ENCODE results near the gene PDE2A. TPM values are rescaled to one million over a fixed set of nuclear protein-coding genes. Genes with fewer than 3 reads are reported as not detected.

PDE2A gene
- total RNA-seq, 1 experiment from 2014 or later, result 0.58 TPM

DNA sequence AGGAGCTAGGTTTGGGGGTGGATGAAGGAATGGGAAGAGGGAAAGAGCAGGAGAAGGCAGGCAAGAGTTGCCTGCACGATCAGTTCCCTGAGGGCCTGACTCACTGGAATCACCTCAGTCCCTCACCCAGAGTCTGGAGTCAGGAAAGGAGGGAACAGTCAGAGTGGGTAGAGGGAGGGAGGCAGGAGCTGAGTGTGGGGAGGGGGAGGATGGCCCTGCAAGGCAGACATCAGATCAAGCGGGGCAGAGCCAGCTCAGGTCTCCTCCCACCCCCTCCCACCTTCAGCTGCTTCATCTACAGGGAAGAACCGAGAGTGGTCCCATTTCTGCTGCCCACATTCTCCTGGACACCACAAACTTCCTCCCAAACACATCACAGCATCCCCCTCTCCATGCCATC lies 58.9 kb downstream of the PDE2A start:
- ChIA-PET CTCF (interaction anchor here (0.6 kb wide), 1 partner anchor 136 kb away, joined by 3 read pairs; no protein-coding TSS in a partner anchor), POLR2A (ENCODE audit: low non-redundant PET) (no interaction called here)
- H3K4me3 ChIP-seq (ENCODE audit: low read depth, low read length, poor library complexity, severe bottlenecking), result no peak overlapping the region
- intact Hi-C loops (cut with micrococcal nuclease; ENCODE audit: unreplicated experiment), result no loop called here
- H3K4me1 ChIP-seq (ENCODE audit: insufficient read depth, low read length, poor library complexity, severe bottlenecking), result no peaks in the 10 kb centered on the region
- H3K27me3 ChIP-seq (replicated peaks; ENCODE audit: insufficient read depth, low read depth, low read length, poor library complexity), result no peaks in the 10 kb centered on the region
- no peaks in the 10 kb centered on the region for H3K36me3 ChIP-seq (ENCODE audit: insufficient read depth, low read length, poor library complexity, severe bottlenecking)
- H3K27ac ChIP-seq (ENCODE audit: low read depth, low read length, poor library complexity, severe bottlenecking), result no peak overlapping the region
- H3K9me3 ChIP-seq (ENCODE audit: low read depth, low read length, poor library complexity, severe bottlenecking), result no peaks in the 10 kb centered on the region
- no TSS peak for BruUV-seq (replicated peaks)
- TF ChIP-seq EZH2 (IDR thresholded peaks at IDR 0.05; ENCODE audit: borderline replicate concordance, low read depth, low read length, poor library complexity, severe bottlenecking), result no peak
- TF ChIP-seq, protein P1, sequence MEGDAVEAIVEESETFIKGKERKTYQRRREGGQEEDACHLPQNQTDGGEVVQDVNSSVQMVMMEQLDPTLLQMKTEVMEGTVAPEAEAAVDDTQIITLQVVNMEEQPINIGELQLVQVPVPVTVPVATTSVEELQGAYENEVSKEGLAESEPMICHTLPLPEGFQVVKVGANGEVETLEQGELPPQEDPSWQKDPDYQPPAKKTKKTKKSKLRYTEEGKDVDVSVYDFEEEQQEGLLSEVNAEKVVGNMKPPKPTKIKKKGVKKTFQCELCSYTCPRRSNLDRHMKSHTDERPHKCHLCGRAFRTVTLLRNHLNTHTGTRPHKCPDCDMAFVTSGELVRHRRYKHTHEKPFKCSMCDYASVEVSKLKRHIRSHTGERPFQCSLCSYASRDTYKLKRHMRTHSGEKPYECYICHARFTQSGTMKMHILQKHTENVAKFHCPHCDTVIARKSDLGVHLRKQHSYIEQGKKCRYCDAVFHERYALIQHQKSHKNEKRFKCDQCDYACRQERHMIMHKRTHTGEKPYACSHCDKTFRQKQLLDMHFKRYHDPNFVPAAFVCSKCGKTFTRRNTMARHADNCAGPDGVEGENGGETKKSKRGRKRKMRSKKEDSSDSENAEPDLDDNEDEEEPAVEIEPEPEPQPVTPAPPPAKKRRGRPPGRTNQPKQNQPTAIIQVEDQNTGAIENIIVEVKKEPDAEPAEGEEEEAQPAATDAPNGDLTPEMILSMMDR (conservative IDR thresholded peaks at IDR 0.05; ENCODE audit: low read depth, low read length), result no peak
- no peak for DNase-seq (ENCODE audit: low spot score)

DNA sequence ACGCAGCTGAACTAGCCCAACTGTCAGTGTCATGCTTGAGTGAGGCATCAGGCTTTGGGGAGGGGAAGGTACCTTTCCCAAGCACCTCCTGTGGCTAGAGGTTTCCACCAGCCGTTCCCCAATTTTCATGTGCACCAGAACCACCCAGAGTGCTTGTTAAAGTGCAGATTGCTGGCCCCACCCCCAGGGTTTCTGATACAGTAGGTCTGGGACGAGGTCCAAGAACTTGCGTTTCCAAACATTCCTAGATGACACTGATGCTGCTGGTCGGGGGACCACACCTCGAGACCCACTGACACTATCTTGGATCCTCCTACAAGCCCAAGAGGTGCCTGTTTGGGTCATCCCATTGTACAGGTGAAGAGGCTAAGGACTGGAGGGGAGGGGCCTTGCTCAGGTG lies 59.8 kb downstream of the PDE2A start:
- Histone ChIP-seq H3K27me3 (replicated peaks; ENCODE audit: insufficient read depth, low read depth, low read length, poor library complexity) (no peaks in the 10 kb centered on the region), H3K36me3 (ENCODE audit: insufficient read depth, low read length, poor library complexity, severe bottlenecking) (no peaks in the 10 kb centered on the region), H3K27ac (ENCODE audit: low read depth, low read length, poor library complexity, severe bottlenecking) (no peak overlapping the region), H3K4me1 (ENCODE audit: insufficient read depth, low read length, poor library complexity, severe bottlenecking) (no peaks in the 10 kb centered on the region), H3K4me3 (ENCODE audit: low read depth, low read length, poor library complexity, severe bottlenecking) (no peak overlapping the region), H3K9me3 (ENCODE audit: low read depth, low read length, poor library complexity, severe bottlenecking) (no peaks in the 10 kb centered on the region)
- ChIA-PET POLR2A (ENCODE audit: low non-redundant PET) (no interaction called here), CTCF (no interaction called here)
- intact Hi-C loops (cut with micrococcal nuclease; ENCODE audit: unreplicated experiment), result no loop called here
- DNase-seq (ENCODE audit: low spot score), result peak; percentile 24
- no peak for TF ChIP-seq EZH2 (IDR thresholded peaks at IDR 0.05; ENCODE audit: borderline replicate concordance, low read depth, low read length, poor library complexity, severe bottlenecking)
- TF ChIP-seq, protein P1 (conservative IDR thresholded peaks at IDR 0.05; ENCODE audit: low read depth, low read length), result no peak
- no TSS peak for BruUV-seq (replicated peaks)

DNA sequence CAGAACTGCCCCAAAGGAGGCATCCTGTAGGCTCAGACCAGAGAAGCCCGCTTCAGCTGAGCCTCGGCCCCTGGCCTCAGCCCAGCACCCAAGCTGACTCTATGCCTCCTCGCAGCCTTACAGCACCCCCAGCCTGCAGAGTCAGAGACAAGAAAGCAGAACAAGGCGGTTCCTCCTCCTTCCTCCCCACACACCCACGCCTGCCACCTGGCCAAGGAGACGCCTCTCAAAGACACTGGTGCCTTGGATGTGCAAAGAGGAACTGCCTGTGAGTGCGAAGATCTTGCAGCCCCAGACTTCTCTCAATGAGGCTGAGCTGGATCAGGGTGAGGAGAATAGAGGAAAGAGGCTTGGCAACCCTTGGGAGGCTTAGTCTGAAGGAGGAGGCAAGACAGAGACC lies 60.2 kb downstream of the PDE2A start:
- no peaks in the 10 kb centered on the region for H3K27me3 ChIP-seq (replicated peaks; ENCODE audit: insufficient read depth, low read depth, low read length, poor library complexity)
- ChIA-PET POLR2A (ENCODE audit: low non-redundant PET) (no interaction called here), CTCF (no interaction called here)
- intact Hi-C loops (cut with micrococcal nuclease; ENCODE audit: unreplicated experiment), result no loop called here
- no peaks in the 10 kb centered on the region for H3K9me3 ChIP-seq (ENCODE audit: low read depth, low read length, poor library complexity, severe bottlenecking)
- H3K36me3 ChIP-seq (ENCODE audit: insufficient read depth, low read length, poor library complexity, severe bottlenecking), result no peaks in the 10 kb centered on the region
- TF ChIP-seq, protein P1 (conservative IDR thresholded peaks at IDR 0.05; ENCODE audit: low read depth, low read length), result no peak
- no peak for DNase-seq (ENCODE audit: low spot score)
- H3K27ac ChIP-seq (ENCODE audit: low read depth, low read length, poor library complexity, severe bottlenecking), result no peak overlapping the region
- BruUV-seq (replicated peaks), result no TSS peak
- no peaks in the 10 kb centered on the region for H3K4me1 ChIP-seq (ENCODE audit: insufficient read depth, low read length, poor library complexity, severe bottlenecking)
- no peak overlapping the region for H3K4me3 ChIP-seq (ENCODE audit: low read depth, low read length, poor library complexity, severe bottlenecking)
